Subcutaneous adipose tissue (tissue), 4 donors: ENCODE results near the gene ATF6. TPM values are rescaled to one million over a fixed set of nuclear protein-coding genes. Genes with fewer than 3 reads are reported as not detected.

Source experiments
- total RNA-seq, 4 donors: library from RNA; depleted of rRNA; stranded (reverse); fragments of >200 nt; gene quantifications; one replicate each; pipeline ENCODE4 v1.1.0, GENCODE V29; 2016
- TF ChIP-seq, protein P1 (sequence below): fragments of 450-650 bp; IDR thresholded peaks from one replicate; pipeline ENCODE4 v1.5.1; 2016; ENCODE audit warnings: low read depth, mild to moderate bottlenecking, control low read depth, antibody characterized with exemption, moderate library complexity

Gene ATF6
- total RNA-seq, 4 donors from 2014 or later = 22.0 to 48.9 (median 30.4) TPM

GRCh38 chr1:161826478-161826877 lies 60.4 kb downstream of the ATF6 start:
- TF ChIP-seq, protein P1, sequence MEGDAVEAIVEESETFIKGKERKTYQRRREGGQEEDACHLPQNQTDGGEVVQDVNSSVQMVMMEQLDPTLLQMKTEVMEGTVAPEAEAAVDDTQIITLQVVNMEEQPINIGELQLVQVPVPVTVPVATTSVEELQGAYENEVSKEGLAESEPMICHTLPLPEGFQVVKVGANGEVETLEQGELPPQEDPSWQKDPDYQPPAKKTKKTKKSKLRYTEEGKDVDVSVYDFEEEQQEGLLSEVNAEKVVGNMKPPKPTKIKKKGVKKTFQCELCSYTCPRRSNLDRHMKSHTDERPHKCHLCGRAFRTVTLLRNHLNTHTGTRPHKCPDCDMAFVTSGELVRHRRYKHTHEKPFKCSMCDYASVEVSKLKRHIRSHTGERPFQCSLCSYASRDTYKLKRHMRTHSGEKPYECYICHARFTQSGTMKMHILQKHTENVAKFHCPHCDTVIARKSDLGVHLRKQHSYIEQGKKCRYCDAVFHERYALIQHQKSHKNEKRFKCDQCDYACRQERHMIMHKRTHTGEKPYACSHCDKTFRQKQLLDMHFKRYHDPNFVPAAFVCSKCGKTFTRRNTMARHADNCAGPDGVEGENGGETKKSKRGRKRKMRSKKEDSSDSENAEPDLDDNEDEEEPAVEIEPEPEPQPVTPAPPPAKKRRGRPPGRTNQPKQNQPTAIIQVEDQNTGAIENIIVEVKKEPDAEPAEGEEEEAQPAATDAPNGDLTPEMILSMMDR = no peak

DNA sequence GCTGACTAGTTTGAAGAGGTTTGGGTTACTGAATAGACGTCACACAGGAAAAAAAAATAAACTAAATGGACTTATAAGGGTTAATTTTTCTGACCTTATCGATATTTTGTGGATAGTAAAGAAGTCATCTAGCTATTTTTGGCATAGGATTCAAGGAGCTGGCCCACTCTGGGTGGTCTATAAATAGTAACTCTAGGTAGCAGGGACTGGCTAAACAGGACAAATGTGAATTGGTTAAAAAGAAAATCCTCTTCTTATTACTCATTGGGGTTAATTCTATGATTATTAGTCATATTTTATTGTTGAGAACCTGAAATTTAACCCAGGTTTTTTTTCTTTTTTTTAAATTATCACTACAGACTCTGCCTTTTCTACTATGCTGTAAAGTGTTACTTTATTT lies 61.7 kb downstream of the ATF6 start:
- TF ChIP-seq, protein P1 = no peak

DNA sequence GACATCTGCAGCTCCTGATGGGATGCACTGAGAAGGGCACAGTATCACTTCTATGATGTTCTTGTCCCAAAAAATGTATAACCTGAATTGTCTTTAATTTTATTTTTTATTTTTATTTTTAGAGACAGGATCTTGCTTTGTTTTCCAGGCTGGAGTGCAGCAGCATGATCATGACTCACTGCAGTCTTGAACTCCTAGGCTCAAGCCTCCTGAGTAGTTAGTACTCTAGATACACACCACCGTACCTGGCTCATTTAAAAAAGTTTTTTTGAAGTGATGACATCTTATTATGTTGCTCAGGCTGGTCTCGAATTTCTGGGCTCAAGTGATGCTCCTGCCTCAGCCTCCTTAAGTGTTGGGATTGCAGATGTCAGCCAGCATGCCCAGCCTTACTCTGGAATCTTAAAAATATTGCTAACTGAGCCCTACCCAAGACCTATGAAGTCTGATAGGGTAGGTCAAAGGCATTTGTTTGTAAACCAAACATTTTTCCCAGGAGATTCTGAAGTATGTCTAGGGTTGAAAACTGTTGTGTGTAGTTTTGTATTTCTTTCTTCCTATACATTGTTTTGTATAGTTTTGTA lies 68.9 kb downstream of the ATF6 start:
- TF ChIP-seq, protein P1 = no peak

DNA sequence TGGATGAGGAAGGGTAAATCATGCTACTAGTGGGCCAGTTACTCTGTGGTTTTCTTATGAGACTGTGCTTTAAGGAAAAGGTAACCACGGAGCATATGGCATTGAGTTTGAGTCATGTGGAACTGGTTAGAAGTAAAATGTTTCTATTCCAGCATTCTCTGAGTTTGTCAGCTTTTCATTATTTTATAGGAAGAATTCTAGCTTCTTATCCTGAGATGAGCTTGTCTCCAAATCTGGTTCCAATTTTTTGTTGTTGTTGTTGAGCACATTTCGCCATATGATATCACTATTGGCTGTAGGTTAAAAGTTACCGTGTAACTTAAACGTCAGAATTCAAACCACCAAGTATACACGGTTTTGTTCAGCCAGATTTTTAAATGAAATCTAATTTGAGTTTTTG lies 69.9 kb downstream of the ATF6 start:
- TF ChIP-seq, protein P1 = no peak

DNA sequence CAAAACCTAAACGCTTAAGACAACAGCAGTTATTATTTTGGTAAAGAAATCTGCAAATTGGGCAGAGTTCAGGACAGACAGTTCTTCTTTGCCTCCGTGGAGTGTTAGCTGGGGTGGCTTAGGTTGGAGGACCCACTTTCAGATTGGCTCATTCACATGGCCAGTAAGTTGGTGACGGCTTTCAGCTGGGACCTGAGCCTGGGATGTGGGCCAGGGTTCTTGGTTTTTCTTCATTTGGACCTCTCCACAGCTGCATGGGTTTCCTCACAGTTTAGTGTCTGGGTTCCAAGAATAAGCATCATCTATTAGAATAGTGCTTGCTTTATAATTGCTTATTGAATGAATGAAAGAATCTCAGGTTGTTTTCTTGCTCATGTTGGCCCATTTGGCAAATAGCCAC lies 72.2 kb downstream of the ATF6 start:
- TF ChIP-seq, protein P1 = no peak

DNA sequence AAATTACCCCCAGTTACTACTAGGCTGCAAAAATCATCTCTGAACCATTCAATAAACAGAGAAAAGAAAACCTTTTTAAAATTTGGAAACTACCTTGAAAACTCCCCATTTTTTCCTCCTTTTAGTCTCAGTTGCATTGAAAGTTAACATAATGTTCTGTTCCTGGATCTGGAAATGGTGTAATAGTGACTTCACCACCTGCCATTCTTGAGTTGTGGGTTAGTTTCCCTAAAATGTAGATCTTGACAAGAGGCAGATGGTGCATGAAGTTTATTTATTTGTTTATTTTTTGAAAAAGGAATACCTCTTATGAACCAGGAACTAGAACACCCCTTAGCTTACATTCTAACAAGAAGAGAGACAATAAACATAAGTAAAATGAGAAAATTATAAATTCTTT lies 72.8 kb downstream of the ATF6 start:
- TF ChIP-seq, protein P1 = no peak

- TF ChIP-seq, protein P1 = no peak
Measured at GRCh38 chr1:161839591-161839990, 73.5 kb downstream of the ATF6 start.
